GM19025 (cell line): ENCODE results near the gene CLIC3.

Experiments
- ATAC-seq: cut with Tn5 transposase; IDR thresholded peaks from one replicate; pipeline ENCODE4 v1.9.1; 2021; ENCODE audit warnings: mild to moderate bottlenecking, low read depth, moderate library complexity; ENCODE audit not compliant: unreplicated experiment

Gene CLIC3

GRCh38 chr9:137031904-137032640 lies 35.7 kb upstream of the CLIC3 start, which contains the start of gene FUT7:
Gene FUT7 (minus strand): TSS chr9:137032088. CDS start chr9:137031991, 97 bp downstream.
- no peak for ATAC-seq

- no peak for ATAC-seq
Measured at GRCh38 chr9:137030538-137031527, 34.5 kb upstream of the CLIC3 start.

- no peak for ATAC-seq
Measured at GRCh38 chr9:137030006-137030405, 33.6 kb upstream of the CLIC3 start.

- ATAC-seq = no peak
Measured at GRCh38 chr9:137029058-137029936, 32.9 kb upstream of the CLIC3 start.

GRCh38 chr9:137028263-137029057 lies 32.1 kb upstream of the CLIC3 start:
- no peak for ATAC-seq

GRCh38 chr9:137027369-137028262 lies 31.2 kb upstream of the CLIC3 start, which contains the start of gene ABCA2:
Gene ABCA2 (minus strand): TSS chr9:137028237. CDS start chr9:137028140, 97 bp downstream.
- ATAC-seq = no peak

- no peak for ATAC-seq
Measured at GRCh38 chr9:137026828-137027227, 30.5 kb upstream of the CLIC3 start.

GRCh38 chr9:137026384-137026783 lies 30.0 kb upstream of the CLIC3 start:
- ATAC-seq = no peak

GRCh38 chr9:137025517-137025966 lies 29.2 kb upstream of the CLIC3 start:
- ATAC-seq = no peak

- ATAC-seq = no peak
Measured at GRCh38 chr9:137023583-137023991, 27.2 kb upstream of the CLIC3 start.

- no peak for ATAC-seq
Measured at GRCh38 chr9:137023157-137023556, 26.8 kb upstream of the CLIC3 start.

- ATAC-seq = no peak
Measured at GRCh38 chr9:137022662-137023008, 26.3 kb upstream of the CLIC3 start.

- ATAC-seq = no peak
Measured at GRCh38 chr9:137021979-137022661, 25.8 kb upstream of the CLIC3 start.

GRCh38 chr9:137021568-137021978 lies 25.2 kb upstream of the CLIC3 start:
- ATAC-seq = no peak

- no peak for ATAC-seq
Measured at GRCh38 chr9:137020771-137021567, 24.6 kb upstream of the CLIC3 start.

- ATAC-seq = no peak
Measured at GRCh38 chr9:137019891-137020683, 23.7 kb upstream of the CLIC3 start.
